NCI-H146 treated with DMSO at 0.1 percent for 48 hours (cell line): ENCODE data around the gene ZNF26.

ENCODE experiments used
- DNase-seq: peaks from one replicate; lab custom pipeline; 2025; ENCODE audit not compliant: unreplicated experiment; lab: John Stamatoyannopoulos, UW

Gene ZNF26

DNA sequence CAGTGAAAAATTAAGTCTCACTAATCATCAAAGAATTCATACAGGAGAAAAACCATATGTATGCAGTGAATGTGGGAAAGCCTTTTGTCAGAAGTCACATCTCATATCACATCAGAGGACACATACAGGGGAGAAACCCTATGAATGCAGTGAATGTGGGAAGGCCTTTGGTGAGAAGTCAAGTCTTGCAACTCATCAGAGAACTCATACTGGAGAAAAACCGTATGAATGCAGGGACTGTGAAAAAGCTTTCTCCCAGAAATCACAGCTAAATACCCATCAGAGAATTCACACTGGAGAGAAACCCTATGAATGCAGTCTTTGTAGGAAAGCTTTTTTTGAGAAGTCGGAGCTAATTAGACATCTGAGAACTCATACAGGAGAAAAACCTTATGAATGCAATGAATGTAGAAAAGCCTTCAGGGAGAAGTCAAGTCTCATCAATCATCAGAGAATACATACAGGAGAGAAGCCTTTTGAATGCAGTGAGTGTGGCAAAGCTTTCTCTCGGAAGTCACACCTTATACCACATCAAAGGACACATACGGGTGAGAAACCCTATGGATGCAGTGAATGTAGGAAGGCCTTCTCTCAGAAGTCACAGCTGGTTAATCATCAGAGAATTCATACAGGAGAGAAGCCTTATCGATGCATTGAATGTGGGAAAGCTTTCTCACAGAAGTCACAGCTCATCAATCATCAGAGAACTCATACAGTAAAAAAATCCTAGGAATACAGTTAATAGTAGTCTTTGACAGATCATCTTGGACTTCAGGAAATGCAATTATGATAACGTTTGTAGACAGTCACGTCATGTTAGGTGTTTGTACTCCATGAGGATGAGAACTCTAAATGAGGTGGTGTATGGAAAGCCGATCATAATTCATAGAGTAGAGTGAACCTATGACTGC is 72.3 kb downstream of the ZNF26 start:
- DNase-seq: no peak

DNA sequence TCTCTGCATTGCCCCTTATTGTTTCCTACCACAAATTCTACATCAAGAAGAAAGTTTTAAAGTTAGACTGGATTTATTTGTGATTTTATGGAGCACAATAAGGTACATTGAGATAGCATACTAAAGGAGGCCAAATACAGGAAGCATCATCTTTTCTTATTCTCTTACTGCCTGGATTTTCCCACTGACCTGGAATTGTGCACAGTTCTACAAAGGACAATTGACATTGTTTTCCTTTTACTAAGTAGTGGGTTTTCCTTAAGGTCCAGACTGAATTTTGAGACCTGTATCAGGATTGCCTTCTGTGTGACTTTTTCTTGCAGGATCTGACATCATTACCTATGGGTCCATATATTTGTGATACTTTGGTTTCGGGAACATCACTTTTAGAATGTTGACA is 75.8 kb downstream of the ZNF26 start:
- DNase-seq: no peak

DNA sequence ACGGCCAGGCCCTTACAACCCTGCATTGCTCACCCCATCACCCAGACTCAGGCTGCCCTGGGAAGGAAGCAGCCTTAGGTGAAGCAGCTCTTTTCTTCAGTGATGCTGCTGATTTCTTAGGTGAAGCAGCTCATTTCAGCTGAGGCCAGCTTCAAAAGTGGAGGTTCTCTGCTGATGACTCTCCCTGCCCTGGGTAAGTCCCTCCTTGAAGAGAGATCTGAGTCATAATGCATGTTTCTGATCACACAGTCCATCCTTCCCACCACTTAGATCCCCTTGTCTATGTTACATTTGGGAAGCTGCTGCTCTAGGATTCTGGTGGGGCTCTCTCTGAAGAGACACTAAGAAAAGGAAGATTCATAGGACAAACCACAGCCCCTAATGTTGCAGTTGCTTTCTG is 77.4 kb downstream of the ZNF26 start:
- DNase-seq: no peak

DNA sequence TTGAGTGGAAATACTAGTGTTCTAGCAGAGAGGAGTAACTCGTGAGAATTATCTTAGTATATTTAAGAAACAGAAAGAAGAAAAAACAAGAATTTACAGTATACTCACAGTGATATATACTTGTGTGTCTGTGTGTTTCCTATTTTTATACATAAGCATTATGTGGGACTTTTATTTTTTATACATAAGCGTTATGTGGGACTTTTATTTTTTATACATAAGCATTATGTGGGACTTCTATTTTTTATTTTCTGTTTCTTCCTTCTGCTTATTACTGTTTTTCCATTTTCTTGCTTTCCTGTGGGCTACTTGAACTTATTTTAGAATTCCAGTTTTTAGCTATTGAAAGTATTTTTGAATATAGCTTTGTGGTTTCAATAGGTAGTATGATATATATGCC is 87.7 kb downstream of the ZNF26 start:
- DNase-seq: no peak
